ENCODE data around the gene NEK10.

- no peak for TF ChIP-seq CTCF (IDR thresholded peaks at IDR 0.05; ENCODE audit: low read length)
- no peak for TF ChIP-seq EZH2phosphoT487 (IDR thresholded peaks at IDR 0.05; ENCODE audit: low read length)
- TF ChIP-seq EZH2 (optimal IDR thresholded peaks at IDR 0.05; ENCODE audit: low read depth, low read length) = no peak
Observed at GRCh38 chr3:27219127-27219845, 149.9 kb downstream of the NEK10 start.

All from MM.1S (cell line).